Measurements from ENCODE around the gene CD44. TPM values are rescaled to one million over a fixed set of nuclear protein-coding genes. Genes with fewer than 3 reads are reported as not detected.
A peak's percentile ranks its signal among the peaks of the same experiment; 100 is the strongest.

Gene CD44
- total RNA-seq, 1 experiment from 2014 or later = 200 TPM

DNA sequence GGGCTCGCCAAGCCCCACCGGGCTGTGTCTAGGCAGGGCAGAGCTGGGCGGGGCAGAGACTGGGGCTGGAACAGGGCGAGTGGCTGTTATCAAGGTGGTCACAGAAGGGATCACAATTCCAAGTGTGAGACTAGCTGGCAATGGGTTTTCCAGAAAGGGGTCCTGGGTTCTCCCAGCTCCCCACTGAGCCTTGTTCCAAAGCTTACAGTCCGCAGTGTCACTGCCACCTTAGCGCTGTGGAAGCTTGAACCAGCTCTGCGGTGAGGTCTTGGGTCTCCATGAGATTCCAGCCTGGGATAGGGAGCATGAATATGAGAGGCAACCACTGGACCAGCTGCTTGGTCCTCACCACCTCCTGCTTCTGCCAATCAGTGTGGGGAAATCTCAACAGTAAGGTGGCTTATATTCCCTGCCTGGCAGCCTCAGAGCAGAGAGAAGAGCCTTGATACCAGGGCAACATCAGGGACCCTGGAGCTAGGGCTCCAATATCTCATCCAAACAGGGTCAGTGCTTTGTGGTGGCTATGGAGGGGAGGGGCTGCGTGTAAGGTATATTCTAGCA, 831 bp downstream of the CD44 start:
- DNase-seq (ENCODE audit: low read depth) = peak; percentile 54

DNA sequence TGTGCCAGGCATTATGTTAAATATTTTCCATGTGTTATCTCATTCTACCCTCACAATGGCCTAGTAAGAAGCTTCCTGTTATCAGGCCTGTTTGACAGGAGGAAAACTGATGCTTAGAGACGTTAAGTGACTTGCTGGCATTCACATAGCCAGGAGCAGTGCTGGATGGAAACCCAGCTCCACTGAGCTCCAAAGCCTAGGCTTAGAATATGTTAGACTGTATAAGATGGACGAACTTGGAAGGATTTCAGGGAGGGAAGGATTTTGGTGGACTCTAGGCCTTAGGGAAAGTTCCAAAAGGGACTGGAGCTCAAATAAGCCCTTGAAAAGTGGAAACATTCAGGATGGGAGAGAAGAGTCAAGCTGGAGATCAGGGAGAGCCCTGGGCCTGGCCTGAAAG, 2.1 kb downstream of the CD44 start:
- DNase-seq (ENCODE audit: low read depth) = no peak

DNA sequence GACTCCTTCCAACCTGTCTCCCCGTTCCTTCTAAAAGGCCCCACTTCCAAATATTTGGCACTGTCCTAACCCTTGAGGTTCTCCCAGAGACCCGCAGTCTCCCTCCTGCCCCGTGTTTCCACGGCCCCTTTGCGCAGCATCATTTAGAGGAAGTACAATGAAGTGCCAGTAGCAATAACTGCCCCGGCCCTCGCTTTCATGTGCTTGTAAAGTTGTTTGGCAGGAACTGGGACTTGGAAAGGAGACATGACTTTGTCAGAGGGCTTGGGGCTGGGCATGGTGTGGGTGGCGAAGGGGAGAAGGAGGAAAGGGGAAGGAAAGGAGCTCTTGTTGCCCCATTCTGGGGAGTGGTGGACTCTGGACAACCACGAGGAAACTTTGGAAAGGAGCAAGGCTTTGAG, 2.6 kb downstream of the CD44 start:
- peak; percentile 50 for DNase-seq (ENCODE audit: low read depth)

DNA sequence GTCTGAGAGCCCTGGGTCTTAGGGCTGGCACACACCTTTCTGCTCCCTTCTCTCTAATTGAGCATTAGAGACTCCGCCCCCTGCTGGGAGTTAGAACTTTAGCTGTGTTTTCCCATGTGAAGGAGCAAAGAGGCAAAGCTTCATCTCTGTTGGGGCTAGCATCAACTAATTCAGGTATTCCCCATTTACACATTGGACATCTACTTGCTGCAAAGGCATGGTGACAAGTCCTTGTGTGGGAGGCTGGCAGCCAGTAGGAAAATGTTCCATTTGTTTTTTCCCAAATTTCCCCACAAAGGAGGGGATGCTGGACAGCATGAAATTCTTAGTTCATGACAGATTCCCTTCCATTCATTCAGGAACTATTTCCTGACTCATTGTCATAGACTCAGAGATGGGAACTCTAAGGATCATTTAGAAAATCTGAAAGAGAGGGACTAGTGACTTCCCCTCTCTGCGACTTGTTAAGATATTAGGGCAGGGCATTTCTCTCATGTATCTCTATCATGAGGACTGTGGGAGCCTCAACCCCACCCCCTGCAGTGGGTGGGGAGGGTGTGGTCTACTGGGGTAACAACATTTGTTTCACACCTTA, 3.6 kb downstream of the CD44 start:
- DNase-seq (ENCODE audit: low read depth) = peak; percentile 75

DNA sequence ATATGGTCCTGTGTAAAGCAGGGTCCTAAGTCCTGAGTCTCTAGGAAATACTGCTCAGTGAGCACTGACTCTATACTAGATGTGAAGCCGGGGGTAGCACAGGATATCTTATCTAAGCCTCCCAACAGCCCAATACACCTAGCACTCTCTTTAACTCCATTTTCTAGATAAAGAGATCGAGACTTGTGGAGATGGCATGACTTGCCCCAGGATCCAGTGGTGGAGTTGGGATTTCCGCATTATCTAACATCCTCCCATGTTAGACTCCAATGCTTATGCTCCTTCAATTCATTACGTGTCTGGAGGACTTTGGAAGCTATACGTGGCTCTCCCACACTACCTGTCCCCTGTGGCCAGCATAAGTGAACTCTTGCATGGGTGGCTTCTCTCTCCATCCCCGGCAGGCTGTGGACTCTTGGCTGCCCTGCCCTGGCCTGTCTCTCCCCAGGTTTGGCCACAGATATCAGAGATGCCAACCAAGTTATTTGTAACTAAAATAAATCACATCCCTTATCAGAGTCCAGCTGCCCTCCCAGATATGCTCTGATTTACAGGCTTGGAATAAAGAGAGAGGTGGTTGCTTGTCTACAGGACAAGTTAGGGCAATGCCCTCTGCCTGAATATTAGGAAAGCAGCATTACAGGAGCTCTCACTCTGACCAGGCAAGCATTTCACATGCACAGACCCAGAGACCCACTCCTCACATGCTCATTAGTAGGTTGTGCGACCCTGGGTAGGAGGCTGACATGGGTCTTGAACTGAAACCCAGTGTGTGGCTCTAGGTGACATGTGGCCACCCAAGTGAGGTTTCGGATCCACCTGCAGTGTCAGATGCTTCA, 4.5 kb downstream of the CD44 start:
- no peak for DNase-seq (ENCODE audit: low read depth)

DNA sequence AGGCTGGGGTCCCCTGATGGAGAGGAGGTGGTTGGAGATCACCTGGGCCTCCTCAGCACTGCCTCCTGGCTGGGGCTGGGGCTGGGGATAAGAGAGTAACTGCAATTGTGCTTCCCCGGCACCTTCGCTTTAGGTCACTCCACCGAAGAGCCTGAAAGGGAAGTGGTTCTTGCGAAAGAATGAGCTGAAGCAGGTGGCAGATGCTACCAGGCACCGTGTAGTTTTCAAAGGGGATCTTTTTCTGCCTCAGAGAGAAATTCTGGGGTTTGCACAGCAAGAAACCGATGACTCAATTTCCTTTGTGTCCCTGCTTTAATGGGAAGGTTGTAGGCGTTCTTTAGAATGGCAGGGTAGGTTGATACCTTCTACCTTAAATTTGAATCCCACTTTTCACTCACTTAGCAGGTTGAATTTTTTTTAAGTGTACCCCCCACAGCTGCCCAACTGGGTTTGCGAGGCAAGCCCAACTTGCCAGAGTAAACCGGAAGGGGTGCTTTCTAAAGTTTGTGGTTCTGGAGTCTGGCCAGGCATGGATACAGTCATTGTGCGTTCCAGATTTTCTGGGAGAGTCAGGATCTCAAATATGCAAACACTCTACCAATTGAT, 5.3 kb downstream of the CD44 start:
- DNase-seq (ENCODE audit: low read depth) = peak; percentile 87

DNA sequence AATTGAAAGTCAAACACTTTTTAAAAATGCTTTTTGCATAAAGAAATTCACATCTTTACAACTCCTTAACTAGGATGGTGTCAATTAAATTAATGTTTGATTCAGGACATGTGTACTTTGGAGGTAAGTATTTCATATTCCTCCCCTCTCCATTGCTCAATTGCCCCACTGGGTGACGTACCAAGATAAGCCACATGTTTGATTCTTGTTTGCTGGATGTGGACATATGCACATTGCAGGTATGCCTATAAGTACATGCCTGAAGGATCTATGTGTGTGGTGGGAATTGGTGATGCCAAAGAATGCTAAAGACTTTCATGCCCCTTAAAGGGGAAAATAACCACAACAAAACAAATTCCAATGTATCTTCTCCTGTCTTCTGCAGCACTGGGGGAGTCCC, 5.8 kb downstream of the CD44 start:
- DNase-seq (ENCODE audit: low read depth) = peak; percentile 56

DNA sequence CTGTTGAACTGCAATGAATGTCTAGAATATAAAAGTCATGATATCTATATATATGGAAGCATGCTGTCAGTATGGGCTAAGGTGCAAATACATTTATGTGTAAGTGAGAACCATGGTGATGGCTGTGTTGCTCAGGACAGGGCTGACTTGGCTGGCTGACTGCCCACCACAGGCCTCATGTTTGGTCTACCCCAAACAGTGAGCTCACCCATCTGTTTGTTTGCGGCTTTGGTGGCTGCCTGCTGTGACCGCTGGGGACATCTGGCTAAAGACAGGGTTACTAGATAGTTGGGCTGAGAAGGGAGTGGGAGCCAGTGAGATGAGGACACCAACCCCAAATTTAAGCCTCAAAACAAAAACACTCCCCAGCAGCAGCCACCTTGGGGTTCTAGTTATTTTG, 6.3 kb downstream of the CD44 start:
- peak; percentile 97 for DNase-seq (ENCODE audit: low read depth)

DNA sequence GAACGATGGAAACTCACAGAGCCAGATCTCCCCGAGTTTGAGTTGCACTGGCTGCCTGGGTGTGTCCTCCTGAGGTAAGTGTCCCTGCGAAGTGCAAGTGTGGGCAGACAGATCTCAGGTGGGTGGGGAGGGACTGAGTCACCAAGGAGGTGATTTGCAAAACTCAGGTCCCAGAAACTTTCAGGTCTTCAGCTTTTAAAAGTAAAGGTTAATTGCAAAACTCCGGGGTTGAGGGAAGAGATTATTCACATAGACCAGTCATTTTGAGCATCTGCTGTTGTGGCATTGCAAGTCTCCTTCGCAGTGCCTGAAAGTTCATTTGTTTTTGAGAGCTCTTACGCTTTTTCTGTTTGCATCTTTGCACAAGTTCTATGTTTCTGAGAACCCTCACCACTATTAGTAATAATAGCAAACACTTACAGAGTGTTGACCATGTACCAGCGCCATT, 7.1 kb downstream of the CD44 start:
- no peak for DNase-seq (ENCODE audit: low read depth)

DNA sequence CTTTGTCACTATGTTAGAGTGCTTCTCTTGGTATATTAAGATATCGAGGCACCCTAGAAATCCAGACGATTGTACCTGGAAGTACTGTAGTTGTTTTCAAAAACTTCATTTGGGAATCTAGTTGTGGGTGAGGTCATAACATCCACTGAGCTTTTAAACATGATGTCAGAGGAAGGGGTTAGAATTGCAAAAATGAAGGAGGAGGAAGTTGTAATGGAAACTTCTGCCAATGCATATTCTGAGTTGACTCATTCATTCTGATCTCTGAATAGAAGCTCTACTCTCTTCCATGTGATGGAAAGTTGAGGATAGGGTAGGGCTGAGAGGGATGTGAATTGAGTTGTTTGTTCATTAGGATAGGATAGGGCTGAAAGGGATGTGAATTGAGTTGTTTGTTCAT, 7.7 kb downstream of the CD44 start:
- DNase-seq (ENCODE audit: low read depth) = no peak

DNA sequence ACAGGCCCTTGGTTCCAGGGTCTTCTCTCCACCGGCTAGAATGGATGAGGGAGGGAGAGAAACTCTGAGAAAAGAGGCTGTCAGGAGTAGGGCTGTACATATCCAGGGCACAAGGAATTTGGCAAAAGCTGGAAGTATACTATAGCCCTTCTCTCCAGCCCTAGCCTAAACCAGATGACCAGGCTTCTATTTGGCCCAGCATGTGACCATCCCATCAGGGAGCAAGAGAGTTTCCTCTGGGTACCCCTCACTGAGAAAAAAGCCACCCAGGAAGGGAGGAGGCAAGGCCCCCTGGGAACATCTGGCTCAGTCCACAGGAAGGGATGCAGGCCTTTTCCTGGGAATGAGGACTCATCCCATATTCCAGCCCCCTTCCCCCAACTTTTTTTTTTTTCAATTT, 8.3 kb downstream of the CD44 start:
- no peak for DNase-seq (ENCODE audit: low read depth)

DNA sequence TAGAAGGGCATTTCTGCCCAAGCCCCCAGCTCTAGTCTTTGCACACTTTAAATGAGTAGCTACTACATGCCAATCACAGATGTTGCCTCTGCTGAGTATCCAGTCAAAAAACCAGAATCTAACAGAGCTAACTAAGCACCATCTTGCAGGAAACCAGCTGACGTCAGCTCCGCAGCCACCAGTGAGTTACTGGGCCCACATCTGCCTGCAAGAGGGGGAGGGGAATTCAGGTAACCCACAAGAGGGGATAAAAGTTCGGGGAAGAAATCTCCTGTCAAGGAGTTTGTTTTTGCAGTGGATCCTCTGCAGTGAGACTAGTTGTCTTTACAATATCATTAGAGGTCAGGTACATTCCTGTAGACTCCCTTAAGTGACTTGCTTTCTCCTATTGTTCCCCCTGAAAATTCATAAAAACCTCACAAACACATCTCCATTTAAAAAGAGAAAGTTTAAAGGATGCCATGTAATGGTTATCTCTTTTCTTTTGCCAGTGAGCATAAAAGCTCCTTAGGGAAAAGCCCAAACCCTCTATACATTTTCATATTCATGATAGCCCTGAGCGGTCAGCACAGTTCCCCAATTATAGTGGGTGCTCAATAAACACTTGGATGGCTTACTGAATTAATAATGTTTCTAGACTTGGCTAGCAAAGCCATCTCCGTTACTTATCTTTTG, 9.3 kb downstream of the CD44 start:
- no peak for DNase-seq (ENCODE audit: low read depth)

DNA sequence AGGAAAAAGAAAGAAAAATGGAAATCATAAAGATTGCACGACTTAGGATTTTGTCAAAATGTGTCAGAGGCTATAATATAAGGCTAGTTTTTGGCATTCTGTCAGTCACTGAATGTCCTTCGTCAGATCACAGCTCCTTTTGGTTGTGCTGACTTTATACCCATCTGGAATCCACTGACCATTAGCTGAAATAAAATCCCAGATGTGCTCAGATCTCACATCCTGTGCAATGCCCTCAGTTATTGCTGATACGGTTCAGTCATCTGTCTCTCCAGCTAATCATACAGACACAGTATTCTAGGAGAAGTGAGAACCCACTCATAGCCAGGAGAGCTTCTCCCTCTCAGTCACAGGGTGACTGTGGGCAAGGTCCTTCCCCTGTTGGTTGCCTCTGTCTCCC, 11.5 kb downstream of the CD44 start:
- no peak for DNase-seq (ENCODE audit: low read depth)

DNA sequence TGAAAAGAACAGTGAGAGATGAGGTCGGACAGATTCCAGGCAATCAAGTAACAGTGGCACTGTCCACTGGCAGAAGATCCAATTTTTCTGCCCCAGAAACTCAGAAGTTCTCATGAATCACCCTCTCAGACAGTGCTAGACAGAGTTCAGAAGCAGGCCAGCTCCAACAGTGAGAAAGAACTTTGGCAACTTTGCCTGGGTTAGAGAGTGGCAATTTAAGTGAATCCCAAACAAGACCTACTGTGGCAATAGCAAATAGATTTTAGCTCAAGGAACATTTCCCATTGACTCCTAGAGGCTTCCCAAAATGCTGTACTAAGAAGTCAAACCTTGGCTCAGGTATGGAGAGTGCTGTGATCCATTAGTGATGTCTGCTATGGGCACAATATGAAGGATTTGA, 12.3 kb downstream of the CD44 start:
- no peak for DNase-seq (ENCODE audit: low read depth)

DNA sequence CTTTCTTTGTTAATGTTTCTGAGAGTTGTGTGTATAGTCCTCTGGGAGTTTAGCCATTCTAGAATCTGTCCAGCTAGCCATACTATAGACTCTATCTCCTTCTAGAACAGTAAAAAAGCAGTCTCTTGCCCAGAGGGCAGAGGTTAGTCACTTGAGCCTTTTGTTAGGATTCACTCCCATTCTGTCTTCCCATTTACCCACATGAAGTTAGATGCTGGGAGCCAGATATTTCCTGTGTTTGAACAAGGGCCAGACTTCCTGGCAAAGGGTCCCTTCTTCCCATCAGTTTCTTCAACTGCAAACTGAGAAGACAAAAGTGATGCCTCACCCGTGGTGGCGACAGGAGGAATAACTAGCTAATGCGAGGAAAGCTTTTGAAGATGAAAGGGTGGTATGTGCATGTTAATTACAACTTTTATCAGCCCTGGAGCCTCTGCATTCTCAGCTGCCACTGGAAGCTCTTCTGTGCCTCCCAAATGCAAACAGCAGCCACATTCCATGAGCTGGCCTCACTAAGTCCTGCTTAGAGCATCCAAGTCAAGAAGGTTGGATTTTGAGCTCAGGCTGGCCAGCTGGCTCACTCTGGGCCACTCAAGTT, 12.8 kb downstream of the CD44 start:
- no peak for DNase-seq (ENCODE audit: low read depth)

DNA sequence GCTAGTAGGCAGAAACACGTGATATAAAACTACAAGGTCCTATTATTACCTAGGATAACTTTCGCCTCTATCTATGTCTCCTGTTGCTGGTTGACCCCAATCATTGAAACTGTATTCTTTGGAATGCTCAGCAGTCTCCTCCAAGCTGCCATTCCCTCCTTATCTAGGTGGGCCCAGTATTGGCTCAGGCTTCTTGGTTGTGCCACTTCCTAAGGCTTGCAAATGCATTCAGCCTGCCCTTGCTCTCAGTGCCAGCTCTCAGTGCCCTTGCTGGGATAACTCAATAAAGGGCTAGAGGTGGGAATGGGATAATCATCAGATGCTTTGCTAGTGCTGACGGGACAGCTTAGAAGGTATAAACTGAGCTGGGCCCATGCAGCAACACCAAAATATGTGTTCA, 13.6 kb downstream of the CD44 start:
- no peak for DNase-seq (ENCODE audit: low read depth)

DNA sequence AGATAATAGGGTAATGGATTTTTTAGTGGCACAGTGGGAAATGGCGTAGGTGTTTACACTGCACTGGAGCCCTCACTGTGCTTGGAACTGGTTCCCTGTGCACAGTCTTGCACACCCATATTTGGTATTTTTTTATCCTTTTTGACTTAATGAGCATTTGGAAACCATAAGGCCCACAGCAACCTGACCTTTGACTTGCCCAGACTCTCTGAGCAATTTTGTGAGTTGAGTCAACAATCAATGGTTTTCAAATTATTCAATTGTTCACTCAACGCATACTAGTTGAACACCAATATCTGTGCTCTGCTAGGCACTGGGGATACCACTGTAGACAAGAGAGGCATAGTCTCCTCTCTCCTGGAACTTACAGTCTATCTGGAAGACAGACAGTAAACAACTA, 14.3 kb downstream of the CD44 start:
- DNase-seq (ENCODE audit: low read depth) = no peak

DNA sequence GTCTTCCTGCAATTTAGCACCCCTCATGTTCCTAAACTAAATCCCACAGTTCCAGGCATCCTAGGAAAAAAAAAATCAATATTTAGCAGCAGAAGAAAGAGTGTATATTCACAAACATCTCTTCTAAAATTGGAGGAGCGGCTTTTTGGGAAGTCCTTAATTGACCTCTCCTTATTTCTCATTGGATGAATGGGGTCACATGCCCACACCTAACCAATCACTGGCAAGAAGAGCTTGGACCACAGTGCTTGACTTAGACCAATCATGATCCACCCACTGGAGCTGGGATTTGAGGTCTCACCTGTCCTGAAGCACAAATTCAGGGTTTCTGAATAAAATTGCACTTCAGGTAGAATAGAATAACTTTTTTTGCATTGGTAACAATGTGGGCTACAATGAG, 16.0 kb downstream of the CD44 start:
- no peak for DNase-seq (ENCODE audit: low read depth)

DNA sequence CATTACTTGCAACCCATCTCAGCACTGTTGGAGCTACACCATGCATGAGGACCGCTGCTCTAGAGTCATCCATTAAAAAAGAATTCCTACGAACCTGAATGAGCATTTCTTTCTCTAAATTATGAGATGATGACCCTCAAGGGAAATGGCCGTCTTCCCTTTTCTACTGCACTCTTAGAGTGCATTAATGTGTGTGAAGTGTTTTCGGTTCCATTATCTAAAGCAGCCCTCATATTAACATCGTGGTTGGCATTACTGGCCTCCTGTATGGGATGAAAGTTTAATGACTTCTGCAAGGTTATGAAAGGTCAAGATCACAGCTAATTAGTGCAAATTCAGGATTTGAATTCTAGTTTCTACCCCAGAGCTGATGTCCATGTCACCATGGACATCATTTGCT, 16.7 kb downstream of the CD44 start:
- DNase-seq (ENCODE audit: low read depth) = no peak

DNA sequence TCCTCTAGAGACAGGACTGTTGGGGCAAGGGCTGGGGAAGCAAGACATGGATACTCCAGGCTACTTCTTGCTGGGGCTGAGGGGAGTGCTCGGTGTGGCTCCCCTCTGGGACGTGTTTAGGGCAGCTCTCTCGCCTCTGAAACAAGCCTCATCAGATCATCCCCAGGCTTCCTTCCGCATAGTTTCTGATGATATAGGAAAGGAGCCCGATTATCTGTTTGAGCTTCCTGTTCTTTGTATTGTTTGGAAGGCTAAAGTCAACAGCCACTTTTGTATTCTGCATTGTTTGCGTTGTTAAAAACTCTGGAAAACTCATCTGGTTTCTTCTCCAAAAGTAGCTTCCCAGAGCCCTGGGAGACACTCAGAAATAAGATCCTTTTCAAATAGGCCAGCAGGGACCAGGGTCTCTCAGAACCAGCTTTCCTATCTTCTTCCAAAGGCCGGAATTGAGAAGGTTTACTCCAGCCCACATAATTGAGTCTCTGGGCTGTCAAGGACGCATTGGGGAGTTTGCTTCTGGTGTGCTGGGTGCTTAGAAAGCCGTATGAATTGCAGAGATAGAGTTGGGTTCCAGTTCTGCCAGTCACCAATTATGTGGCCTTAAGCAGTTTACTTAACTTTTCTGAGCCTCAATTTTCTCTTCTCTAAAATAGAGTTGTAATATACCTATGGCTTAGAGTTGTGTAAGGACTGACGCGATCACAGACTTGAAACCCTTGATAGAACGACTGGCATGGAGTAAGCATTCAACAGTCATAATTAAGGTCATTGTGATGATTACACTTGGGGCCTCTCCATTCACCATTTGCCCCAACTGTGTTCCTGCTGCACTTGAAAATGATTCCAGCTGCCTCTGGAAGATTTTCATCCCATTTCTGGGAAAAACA, 19.1 kb downstream of the CD44 start:
- no peak for DNase-seq (ENCODE audit: low read depth)

Data from Daoy (cell line).